ENCODE measurements around the gene CMA1.

CMA1 gene

DNA sequence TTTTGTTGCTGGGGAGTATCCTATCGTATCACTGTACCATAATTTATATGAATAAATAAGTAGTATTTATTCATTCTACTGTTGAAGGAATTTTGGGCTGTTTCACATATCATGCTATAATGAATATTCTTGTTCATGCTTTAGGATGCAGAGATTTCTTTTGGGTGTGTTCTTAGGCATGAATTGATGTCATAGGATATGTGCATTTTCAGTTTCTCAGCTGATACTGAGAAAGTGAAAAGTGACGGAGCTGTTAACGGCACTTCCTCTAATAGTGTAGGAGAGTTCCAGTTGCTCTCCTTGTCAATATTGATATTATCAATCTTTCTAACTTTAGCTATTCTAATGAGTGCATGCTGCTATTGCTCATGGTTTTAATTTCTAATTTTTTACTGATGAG is 42.3 kb downstream of the CMA1 start:
- DNase-seq (ENCODE audit: low read depth in 2 of 2): no peak

DNA sequence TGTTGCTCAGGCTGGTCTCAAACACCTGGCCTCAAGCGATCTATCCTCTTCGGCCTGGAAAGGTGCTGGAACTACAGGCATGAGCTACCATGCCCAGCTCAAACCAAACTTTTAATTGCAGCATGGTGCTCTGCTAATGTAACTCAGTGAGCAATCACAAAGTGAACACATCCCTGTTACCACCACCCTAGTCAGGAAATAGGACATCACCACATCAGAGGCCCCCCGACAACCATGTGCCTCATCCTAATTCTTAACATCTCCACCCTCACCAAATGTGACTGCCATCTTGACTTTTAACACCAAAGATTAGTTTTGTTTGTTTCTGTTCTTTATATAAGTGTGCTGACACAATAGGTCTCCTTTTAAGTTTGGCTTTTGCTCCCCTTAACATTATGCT is 42.7 kb downstream of the CMA1 start:
- DNase-seq (ENCODE audit: low read depth in 2 of 2): no peak

DNA sequence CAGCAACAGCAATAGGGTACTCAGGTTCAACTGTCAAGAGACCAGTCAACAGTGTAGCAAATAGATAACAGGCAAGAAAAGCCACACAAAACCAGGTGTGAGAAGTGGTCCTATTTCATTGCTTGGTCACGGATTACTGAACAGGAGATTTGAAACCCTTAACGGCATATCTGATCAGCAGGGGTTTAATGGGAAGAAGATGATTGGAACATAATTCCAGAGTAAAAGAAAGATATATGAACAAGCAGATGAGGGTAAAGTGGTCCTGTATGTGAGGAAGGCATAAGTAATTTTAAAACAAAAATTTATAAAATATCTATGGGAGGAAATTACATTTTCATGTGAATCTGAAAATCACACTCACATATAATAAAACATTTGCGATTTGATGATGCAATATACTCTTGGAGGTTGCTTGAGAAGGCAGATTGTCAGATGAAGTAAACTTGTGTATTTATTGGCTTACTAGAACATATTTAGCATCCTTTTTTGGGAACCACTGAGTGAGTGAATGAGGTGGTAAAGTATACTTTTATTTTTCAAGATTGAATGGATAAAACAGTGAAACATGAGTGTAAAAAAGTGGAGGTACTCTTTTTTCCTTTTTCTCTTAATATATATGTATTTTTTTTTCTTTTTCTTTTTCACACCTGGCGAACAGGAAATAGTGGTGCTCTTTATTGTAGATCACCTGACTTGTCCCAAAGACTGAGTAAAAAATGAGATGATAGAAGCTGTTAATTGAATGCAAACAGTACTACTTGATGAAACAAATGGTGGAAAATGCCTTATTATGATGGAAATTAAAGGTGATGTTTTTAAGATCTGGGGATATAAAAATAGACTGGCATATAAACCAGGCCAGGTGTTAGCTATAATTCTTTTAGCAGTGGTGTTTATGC is 43.9 kb downstream of the CMA1 start:
- no peak for DNase-seq (ENCODE audit: low read depth in 2 of 2)

DNA sequence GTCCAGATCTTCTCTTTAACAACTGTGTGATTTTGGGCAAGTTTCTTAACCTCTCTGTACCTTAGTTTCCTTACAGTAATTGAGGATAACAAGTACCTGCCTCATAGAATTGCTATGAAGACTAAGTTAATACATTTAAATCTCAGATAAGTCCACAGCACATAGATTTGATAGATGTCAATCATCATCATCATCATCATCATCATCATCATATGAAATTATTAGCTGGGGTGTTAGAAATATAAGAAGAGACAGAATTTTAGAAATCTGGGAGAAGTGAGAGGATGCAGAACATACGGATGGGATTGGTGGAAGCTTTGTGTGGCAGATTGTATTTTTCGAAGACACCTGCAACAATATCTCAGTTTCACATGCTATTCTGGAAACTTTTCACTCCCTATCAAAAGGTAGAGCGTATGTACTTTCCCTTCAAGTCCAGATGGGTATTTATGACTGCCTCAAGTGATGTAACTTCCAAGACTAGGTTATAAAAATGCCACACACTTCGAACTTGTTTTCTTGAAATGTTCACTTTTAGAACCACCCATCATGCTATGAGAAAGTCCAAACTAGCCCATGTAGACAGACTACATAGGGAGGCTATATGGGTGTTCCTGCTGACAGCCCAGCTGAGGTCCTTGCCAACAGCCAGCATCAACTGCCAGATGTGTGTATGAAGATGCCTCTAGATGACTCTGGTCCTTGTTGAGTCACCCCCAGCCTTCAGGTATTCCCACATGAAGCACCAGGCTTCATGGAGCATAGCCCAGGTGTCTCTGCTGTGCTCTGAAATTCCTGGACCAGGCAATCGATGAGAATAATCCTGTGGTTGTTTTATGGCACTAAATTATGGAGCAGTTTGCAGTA is 44.8 kb downstream of the CMA1 start:
- DNase-seq (ENCODE audit: low read depth in 2 of 2): no peak

DNA sequence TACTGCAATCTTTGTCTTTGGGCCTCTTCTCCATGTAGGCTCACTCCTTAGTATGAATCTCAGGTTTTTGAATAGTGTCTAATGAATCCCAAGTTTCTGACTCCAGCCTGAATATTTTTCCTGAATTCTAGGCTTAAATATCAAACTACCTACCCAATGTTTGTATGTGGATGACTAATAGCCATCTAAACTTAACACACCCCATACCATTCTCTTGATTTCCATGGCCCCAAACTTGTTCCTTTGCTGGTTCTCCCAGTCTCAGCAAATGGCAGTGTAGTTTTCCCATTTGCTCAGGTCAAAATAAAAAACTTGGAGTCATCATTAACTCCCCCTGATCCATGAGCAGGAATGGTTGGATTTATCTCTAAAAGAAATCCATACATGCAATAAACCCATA is 46.7 kb downstream of the CMA1 start:
- DNase-seq (ENCODE audit: low read depth in 2 of 2): no peak

DNA sequence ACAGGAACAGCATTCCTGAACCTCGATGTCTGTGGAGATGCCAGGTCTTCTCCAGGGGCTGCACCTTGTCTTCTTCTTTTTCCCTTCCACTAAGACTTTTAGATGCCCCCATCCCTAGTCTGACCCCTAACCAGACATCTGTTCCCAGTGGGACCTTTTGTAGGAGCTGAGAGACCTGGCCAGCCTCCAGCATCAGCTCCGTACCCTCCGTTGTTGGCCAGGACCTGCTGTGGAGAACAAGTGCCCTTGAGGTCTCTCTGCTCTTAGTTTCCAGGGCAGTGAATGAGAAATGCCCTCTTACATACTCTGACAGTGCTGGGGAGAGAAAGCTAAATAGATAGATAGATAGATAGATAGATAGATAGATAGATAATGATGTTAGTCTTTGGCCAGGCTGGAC is 48.7 kb downstream of the CMA1 start:
- DNase-seq (ENCODE audit: low read depth in 2 of 2): no peak

DNA sequence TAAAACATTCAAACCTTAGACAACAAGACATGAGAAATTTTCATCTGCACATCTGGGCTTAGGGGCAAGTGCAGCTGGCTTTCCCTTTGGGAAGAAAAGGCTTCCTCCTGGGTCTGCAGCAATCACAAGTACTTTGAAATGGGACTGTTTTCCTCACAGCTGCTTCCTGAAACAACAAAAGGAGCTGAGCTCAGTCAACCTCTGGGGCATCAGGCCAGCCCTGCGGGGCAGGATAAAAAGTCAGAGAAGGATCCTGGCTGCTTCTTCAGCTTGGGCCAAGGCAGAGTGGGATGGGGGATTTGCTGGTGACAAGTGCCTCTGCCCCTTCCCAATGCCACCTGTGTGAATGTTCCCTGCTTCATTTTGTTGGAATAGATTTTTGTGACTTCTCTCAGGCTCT is 49.3 kb downstream of the CMA1 start:
- DNase-seq (ENCODE audit: low read depth in 2 of 2): no peak

DNA sequence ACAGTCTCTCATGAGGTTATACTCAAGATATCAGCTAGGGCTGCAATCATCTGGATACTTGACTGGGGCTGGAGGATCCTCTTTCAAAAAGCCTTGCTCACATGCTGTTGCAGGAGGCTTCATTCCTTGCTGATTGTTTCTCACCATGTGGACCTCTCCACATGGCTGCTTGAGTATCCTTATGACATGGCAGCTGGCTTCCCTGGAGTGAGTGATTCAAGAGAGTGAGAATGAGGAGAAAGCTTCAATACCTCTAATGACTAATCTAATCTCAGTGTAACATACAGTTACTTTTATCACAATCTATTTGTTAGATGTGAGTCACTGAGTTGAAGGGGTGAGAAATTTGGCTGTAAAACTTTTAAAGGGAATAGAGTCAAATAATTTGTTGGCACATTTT is 51.1 kb downstream of the CMA1 start:
- no peak for DNase-seq (ENCODE audit: low read depth in 2 of 2)

All from fibroblast of skin of left biceps (primary cell).